ENCODE results near the gene ARHGEF17. TPM values are rescaled to one million over a fixed set of nuclear protein-coding genes. Genes with fewer than 3 reads are reported as not detected.

Gene ARHGEF17
- total RNA-seq, 1 donor from 2014 or later = 33.0 TPM

DNA sequence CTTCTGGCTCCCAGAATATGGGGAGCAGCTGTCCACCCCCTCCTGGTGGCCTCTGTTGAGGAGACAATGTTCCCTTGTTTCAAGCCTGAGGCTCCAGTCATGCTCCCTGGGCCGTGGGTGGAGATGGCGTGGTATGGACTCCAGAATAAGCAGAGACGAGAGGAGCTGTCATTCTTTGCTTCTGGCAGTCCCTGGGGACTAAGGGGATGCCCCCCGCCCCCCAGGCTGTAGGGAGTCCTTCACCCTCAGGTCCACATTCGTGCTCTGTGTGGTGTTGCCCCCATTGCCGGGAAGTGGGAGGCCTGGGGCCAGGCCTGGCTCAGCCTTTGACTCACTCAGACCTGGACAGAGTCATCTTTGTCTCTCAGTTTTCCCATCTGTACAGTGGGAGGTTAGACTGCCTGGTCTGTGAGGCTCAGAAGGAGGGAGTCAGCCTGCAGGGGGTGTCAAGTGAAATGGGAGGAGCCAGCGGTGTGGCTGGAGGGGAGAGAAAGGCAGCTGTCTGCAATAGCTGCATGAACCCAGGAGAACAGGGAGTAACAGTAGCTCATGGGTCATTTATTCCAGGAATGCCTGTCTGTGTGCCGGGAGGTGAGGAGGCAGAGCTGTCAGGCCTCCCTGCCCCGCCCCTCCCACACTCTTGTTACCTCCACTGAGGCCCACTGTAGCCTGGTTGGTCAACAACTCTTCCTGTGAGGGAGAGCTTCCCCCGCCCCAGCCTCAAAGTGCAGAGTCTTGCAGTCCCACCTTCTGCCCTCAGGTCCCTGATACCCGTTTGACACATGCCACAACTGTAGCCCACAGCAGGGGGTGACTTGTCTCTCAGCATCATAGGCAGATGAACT, 6.3 kb downstream of the ARHGEF17 start:
- DNase-seq = peak; percentile 70

DNA sequence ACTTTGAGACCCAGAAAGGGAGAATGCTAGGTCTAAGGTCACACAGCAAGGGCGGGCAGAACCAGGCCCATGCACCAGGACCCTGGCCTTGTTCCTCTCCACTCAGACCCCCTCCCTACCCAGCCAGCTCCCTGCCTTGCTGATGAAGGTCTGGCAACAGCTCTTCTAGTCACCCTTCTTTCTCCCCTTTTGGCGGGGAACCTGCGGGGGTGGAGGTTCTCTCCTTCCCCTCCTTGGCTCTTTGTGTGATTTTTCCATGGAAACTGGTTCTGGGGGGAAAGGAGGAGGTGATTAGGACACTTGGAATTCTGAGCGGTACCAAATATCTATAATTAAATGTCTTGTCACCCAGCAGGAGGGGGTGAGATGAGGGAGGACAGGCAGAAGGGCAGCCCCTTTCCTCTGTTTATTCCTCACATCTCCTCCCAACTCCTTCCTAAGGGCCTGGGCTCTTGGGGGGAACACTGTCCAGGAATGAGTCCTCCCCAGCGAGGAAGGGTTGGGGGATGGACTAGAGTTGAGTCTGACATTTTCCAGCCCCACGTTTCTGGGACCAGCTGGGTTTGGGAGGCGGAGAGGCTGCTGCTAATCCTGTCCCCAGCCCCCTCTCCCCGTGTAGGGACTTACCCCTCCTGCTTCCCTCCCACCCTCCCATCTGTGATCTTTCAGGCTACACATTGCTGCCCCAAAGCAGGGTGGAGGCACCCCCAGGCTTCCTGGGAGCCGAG, 7.4 kb downstream of the ARHGEF17 start:
- DNase-seq = peak; percentile 73

DNA sequence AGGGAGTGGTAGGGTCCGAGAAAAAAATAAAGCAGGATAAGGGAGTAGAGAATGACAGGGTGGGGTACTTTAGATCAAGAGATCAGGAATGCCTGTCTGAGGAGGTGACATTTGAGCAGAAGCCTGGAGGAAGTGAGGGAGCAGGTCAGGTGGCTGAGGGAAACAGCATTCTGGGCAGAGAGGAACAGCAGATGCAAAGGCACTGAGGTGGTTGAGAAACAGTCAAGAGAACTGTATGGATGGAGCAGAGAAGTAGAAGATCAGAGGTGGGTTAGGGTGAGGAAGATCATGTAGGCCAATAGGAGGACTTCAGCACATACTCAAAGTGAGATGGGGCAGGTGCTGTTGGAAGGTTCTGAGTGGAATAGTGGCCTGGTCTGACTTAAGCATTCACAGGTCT, 8.3 kb downstream of the ARHGEF17 start:
- DNase-seq = no peak

DNA sequence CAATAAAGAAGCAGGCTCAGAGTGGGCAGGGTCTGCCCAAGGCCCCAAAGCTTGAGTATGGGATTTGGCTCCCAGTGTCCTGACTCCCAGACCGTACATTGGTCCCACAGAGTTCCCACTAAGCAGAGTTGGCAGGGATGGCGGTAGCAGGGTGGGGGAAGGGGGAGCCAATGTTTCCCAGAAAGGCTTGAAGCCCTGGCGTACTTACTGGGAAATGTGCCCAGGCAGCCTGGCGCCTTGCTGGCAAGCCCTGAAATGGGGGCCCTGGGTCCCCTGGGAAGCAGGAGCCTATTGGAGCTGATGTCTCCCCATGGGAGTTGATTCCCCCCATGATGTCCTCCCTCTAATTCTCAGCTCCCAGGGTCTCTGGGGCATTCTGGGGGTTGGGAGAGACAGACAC, 9.3 kb downstream of the ARHGEF17 start:
- no peak for DNase-seq

DNA sequence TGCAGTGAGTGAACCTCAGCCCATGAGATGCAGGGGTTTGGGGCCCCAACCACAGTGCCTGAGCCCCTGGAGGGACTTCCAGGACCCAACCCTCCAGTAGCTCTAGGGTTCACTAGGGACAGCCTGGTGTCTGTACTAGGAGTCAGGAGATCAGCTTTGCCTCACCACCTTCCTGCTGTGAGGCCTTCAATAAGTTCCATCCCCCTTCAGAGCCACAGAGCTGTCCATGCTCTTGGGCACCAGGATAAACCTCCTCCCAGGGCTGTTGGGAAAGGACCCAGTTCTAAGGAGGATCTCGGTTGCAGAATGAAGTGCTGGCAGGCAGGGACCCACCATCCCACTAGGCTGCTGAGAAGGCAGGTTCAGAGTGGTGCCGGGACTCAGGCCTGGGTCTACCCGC, 9.7 kb downstream of the ARHGEF17 start:
- no peak for DNase-seq

DNA sequence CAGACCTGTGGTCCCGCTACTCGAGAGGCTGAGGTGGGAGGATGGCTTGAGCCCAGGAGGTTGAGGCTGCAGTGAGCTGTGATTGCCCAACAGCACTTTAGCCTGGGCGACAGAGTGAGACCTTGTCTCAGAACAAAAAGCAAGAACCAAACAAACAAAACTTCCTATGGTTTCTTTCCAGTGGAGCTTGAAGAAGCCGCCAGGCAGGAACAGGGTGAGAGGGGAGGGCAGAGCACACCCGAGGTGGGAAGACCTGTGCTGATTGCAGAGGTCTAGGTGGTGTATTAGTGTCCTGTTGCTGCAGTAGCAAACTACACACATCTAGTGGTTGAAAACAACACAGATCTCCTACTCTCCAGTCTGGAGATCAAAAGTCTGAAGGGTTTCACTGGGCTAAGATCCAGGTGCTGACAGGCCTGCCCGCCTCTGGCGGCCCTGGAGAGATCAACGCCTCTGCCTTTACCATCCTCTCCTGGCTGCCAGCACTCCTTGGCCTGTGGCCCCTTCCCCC, 10.5 kb downstream of the ARHGEF17 start:
- DNase-seq = no peak

DNA sequence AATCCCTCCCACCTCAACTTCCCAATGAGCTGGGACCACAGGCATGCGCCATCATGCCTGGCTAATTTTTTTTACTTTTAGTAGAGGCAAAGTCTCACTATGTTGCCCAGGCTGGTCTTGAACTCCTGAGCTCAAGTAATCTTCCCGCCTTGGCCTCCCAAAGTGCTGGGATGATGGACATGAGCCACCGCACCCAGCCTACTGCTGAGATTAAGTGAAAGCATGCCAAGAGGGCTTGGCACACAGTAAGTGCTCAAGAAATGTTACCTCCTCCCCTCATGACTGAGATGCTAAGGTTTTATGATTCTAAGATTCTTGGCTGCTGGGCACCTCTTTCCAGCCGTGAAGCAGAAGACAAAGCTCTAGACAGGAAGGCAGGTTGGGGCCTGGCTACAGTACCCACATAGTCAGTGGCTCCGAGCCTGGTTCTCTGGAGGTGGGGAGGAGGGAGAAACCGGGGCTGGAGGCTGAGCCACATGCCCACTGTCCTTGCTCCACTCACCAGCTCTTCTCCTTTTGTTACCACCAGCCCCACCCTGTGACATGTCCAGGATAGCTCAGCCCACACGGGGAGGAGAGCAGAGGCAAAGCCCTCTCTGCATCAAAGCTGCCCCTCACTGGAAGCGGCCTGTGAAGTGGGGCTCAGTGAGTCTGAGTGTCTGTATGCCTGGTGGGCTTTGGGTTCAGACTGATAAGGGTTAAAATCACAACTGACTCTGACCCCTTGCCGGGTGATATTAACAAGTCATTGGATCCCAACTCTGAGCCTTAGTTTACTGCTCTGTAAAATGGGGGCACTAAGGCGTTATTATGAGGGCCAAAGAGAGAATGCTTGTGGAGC, 12.9 kb downstream of the ARHGEF17 start:
- DNase-seq = no peak

DNA sequence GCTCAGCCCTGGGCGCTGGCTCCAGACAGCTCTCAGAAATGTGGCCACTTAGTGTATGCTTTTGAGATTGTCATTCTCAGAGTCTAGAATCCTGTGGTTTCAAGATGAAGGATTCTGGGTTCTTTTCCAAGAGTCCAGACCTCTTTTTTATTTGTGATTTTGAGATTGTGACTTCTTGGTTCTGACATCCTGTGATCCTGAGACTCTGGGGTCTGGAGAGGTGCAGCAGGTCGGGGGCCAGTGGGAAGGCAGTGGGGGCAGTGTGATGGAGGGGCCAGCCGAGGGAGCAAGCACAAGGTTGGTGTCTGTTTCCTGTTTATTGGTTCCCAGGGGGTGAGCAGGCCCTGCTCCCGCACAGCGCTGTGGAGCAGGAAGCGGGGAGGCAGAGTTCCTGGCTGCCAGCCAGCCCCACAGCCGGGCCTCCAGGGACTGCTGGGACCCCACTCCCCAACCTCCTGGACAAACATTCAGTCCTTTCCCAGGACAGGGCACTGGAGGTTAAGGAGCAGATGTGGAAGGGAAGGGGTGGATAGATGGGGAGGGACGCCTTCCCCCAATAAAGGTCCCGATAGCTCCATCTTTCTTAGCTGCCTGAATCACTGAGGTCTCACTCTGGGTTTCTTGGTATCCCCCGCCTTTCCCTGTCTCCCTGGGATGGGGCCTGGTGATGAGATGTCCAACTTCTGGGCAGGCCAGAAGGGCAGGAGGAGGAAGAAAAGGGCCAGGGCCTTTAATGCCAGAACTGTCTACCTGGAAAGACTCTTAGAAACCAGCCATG, 13.7 kb downstream of the ARHGEF17 start:
- no peak for DNase-seq

DNA sequence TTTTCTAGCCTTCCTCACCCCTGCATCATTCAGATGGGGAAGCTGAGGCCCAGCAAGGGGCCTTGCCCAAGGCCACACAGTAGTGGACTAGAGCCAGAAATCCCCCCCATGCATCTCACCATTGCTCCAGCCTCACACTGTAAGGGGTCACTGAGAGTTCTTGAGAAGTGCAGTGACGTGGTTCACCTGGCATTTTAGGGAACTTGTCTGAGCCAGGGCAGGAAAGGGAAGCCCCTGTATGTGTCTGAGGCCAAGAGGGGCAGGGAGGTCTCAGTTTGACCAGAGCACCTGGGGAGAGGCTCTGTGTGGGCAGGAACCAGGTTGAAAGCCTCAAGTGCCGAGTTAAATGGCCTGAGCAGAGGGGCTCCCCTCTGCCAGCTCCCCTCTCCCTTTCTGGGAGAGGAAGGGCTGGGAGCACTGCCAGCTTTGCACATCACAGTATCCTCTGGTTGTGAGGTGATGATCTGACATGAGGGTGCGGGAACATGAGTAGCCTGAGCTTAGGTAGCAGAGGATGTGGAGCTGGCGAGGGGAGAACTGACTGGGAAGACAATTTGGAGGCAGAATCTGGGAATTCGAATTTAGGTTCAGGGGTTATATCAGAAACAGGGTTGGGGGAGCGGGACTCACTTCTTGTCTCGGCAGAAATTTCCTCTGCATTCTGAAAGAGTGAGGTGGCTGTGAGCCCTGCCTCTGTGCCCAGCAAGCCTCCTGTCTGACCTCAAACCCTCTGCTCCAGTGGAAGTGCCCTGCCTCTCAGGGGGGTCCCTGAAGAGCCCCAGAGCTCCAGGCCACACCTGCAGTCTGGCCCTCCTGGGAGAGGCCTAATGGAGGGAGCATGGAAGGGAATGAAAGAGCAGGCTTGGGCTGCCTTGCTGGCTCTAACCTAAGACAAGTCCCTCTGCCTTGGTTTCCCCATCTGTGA, 14.6 kb downstream of the ARHGEF17 start:
- DNase-seq = no peak

DNA sequence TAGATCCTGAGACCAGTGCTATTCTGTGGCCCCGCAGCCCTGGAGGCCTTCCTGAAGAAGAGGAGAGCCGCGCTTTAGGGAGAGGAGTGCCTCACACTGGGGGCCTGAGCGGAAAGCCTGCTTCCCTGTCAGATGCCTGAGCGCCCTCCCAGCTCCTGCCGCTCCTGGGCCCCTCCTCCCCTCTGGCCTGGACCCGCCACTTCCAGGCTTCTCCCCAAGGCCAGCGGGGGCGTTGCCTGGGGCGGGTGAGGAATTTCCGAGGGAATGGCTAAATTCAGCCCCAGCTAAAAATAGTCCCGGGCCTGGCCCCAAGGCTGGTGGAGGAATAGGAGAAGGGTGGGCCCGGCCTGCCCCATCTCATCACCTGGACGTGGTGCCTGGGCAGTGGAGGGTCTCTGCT, 15.4 kb downstream of the ARHGEF17 start:
- peak; percentile 78 for DNase-seq

DNA sequence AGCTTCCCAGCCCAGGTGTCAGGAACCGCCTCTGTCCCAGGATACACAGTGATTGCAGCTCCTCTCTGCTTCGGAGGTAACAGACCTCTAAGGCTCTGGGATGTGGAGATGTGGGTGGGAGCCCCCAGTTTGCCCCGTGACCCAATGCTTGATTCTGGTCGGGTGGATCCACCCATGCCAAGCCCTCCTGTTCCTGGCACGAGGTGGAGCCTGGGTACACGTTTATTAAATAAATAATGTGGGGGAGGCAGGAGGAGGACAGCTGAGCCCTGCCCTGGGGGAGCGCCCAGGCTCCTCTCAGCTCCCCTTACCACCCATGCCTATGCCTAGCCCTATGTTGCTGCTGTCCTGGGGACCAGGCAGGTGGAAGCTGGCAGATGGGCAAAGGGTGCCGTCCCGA, 16.0 kb downstream of the ARHGEF17 start:
- DNase-seq = no peak

DNA sequence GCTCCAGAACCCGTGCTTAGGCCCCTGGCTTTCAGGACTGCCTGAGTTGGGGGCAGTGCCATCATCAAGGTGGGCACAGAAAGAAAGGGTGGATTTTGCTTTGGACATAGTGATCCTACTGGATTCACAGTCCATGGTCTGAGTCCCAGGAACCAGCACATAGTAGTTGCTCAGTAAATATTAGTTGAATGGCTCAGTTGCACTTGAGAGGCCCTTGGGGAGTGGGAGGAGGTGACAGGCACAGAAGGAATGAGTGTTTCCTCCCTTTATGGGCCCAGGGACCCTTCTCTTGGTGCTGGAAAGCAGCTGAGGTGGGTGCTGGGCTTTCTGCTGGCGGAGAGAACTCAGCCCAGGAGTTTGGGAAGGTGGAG, 16.6 kb downstream of the ARHGEF17 start:
- no peak for DNase-seq

DNA sequence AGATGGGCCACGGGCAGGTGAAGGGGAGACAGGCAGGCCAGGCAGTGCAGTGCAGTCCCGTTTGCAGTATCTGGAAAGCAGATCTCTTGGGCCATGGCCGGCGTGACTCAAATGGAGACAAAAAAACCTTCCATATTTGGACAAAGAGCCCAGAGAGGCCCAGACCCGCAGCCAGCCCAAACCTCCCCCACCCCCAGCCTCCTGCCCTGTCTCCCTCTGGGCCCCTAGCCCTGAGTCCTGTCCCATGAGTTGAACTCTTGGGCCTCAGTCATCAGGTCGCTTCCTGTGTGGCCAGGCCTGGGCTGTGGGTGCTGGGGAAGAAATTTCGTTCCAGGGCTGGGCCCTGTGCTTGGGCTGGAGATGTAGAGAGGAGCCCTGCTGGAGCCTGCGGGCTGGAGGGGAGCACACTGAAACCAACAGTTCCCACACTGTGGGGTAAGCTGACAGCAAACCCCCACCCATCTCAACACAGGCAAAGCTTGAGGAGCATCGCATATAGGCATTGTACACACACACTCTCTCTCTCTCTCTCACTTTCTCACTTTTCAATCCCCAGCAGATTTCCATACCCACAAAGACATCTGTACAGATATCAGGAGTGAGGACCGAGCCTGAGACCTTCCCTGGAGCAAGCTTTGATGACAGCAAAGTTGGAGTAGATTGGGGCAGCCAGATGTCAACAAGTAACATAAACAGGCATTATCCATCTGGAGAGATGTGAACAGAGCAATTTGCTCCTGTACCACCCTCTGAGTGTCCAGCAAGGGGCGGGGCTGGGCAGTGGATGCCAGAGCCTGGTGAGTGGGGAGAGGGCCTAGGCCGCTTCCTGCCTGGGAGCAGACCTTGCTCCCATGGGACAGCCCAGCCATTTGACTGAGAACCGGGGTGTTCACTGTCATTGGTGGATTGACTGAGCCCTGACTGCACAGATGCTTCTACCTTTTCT, 17.2 kb downstream of the ARHGEF17 start:
- no peak for DNase-seq

DNA sequence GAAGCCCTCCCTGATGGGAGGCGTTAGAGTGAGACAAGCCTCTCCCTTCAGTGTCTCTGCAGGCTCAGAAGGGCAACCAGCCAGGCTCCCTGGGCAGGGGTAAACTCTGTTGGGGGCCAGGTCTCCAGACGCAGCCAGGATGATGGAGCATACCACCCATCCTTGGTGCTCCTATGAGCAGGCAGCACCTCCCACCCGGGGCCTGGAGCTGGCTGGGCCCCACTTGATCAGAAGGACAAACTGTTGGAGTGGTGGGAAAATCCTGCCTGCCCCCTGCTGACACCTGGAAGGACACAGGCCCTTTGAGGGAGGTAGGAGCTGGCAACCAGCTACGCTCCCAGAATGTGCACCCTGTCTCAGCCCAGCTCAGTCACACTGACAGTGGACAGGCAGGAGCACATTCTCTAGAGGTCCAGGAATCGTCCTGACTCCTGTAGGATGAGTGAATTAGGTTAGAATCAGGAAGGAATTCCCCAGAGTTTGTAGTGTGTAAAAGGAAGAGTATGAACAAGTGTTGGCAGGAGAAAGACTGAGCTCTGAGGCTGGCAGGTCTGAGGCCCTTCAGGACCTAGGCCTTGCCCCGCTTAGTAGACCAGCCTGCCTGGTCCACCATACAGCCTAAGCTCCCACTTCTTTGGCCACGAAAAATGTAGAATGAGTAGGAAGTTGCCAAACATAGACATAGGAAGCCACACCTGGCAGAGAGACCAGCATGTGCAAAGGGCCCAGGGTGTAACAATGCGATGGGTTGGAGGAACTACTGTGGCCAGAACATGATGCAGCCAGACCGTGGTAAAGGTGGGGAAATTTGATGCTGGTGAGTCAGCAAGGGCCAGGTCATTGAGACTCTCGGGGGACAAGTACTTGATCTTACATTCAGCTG, 19.1 kb downstream of the ARHGEF17 start:
- DNase-seq = no peak

DNA sequence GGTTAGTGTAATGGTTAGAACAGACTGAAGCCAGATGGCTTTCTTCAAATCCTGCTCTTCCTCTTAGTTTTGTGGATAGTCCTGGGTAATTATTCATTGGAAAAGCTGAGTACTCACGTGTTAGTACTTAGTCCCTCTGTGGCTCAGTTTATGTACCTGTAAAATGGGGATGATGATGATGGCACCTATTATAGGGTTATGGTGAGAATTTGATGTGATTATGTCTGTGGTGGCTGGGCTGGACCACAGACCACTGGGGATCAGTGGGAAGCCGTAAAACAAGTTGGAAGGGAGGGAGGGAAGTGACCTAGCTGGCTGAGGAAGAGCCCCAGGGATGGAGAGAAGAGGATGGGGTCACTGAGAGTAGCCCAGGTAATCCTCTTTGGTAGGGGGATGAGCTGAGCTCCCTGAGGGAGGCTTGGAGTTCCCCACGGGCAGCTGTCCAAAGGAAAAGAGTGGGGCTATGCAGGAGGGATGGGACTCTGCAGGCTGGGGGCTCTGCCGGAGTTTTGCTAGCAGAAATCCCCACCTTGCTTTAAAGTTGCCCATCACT, 19.8 kb downstream of the ARHGEF17 start:
- no peak for DNase-seq

DNA sequence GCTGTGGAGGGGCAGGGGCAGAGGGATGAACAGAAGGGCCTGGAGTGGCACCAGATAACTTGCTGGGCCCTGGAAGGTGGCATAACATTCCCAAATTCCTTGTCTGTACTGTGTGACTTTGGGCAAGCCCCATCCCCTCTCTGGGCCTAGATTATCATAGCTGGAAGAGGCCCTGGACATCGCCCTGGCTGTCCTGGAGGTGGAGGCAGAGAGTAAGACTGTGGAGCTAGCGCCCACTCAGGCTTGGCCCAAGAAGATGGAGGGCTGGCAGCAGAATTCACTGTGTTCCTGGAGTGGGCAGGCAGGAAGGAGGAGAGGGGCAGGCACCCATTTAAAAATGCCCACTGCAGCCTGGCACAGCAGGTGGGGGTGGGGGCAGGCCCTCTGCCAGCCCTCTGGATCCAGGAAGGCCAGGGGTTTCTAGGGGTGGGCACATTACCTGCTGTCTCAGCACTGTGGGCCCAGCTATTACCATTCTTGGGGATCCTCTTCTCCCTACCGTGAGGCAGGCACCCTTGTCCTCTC, 22.6 kb downstream of the ARHGEF17 start:
- DNase-seq = no peak

DNA sequence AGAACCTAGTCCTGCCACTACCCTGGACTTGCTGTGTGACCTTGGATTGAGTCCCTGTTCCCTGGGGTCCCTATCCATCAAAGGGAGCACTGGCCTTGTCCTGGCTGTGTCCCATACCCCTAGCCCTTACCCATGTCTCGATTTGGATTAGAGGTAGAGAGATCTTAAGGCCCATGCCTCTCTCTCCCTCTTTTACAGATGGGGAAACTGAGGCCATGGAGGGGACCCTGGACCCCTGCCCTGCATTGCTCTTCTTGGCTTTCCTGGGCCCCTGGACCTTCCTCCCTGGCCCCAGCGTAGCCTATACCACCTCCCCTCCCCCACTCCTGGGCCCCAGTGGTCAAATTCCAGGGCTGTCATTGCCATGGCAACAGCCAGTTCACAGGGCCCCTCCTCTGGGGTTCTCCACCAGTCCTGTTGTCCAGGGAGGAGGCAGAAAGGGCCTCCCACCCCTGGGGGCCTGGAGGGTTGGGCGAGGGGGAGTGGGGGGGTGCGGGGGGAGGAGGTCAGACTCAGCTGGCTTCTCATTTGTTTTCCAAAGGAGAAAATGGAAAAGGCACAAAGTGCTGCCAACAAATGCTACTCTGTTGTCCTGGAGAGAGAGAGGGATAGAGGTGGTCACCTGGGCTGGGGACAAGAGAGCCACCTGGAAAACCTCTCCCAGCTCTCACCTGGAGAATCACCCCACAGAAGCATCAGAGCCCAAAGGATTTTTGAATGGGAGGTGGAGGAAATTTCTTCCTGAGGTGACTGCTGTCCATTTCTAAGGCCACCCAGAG, 23.3 kb downstream of the ARHGEF17 start:
- no peak for DNase-seq
